K562 (cell line): ENCODE results near the gene ATP13A1. TPM values are rescaled to one million over a fixed set of nuclear protein-coding genes. Genes with fewer than 3 reads are reported as not detected.
A peak's percentile ranks its signal among the peaks of the same experiment; 100 is the strongest.

Experiments used
- CHD4 ChIP-seq: fragments of 200-600 bp; sonication (generic); IDR thresholded peaks from 3 replicates; pipeline ENCODE4 v1.6.1; 2012; ENCODE audit warnings: low read depth, mild to moderate bottlenecking, mixed read lengths, low read length, inconsistent platforms; ENCODE audit not compliant: insufficient read depth, insufficient replicate concordance, poor library complexity, severe bottlenecking
- CXXC5 ChIP-seq: fragments of 250-450 bp; sonication (Bioruptor Pico); IDR thresholded peaks from 2 replicates; pipeline ENCODE4 v1.8.0; 2022; ENCODE audit warnings: inconsistent platforms, mild to moderate bottlenecking, moderate library complexity
- MXI1 ChIP-seq: IDR thresholded peaks from 2 replicates; pipeline ENCODE4 v1.6.1; 2011; ENCODE audit warnings: low read depth, mild to moderate bottlenecking, improper control_type of control experiment, low read length
- NEUROD1 ChIP-seq: fragments of 150-350 bp; IDR thresholded peaks from 2 replicates; pipeline ENCODE4 v1.6.1; 2014; ENCODE audit warnings: borderline replicate concordance, low read length, low read depth; ENCODE audit not compliant: partially characterized antibody
- NR2C1 ChIP-seq, 2 experiments: fragments of 450-650 bp; IDR thresholded peaks; 2 replicates each; pipeline ENCODE4 v1.6.1; 2017; ENCODE audit warnings: mild to moderate bottlenecking in 2 of 2, antibody characterized with exemption in 1 of 2, inconsistent platforms in 1 of 2, missing compliant biosample characterization in 1 of 2, missing genetic modification characterization in 1 of 2
- RCOR1 ChIP-seq, 2 experiments: IDR thresholded peaks; 2 replicates each; pipeline ENCODE4 v1.6.1; 2012; ENCODE audit warnings: low read depth in 2 of 2, low read length in 2 of 2, borderline replicate concordance in 1 of 2, improper control_type of control experiment in 1 of 2
- SETDB1 ChIP-seq: IDR thresholded peaks from one replicate; pipeline ENCODE4 v1.6.1; 2012; ENCODE audit warnings: low read length, control low read depth, inconsistent platforms
- SIN3A ChIP-seq, 2 experiments: fragments of 150-350 bp in 1 of 2; IDR thresholded peaks; 2 replicates each; pipeline ENCODE4 v1.6.1; 2011 to 2016; ENCODE audit warnings: borderline replicate concordance in 2 of 2, low read depth in 2 of 2, low read length in 2 of 2, mild to moderate bottlenecking in 2 of 2, moderate library complexity in 2 of 2; ENCODE audit not compliant: control insufficient read depth in 1 of 2
- SIN3B ChIP-seq: fragments of 450-650 bp; IDR thresholded peaks from 2 replicates; pipeline ENCODE4 v1.6.1; 2017; ENCODE audit warnings: low read depth, mild to moderate bottlenecking, moderate library complexity
- TBP ChIP-seq: optimal IDR thresholded peaks from 2 replicates; pipeline ENCODE3; 2011; ENCODE audit warnings: low read depth, low read length, improper control_type of control experiment
- TCF3 ChIP-seq: sonication (generic); formaldehyde crosslinking; IDR thresholded peaks from 2 replicates; pipeline ENCODE4 v1.4.0; 2020; ENCODE audit warnings: mild to moderate bottlenecking, missing genetic modification reagents
- ZNF146 ChIP-seq: IDR thresholded peaks from one replicate; pipeline ENCODE4 v1.6.1; 2018; ENCODE audit warnings: missing compliant biosample characterization; ENCODE audit not compliant: unreplicated experiment
- ZNF316 ChIP-seq: fragments of 450-650 bp; IDR thresholded peaks from 2 replicates; pipeline ENCODE4 v1.6.1; 2016
- ZNF655 ChIP-seq: fragments of 250-450 bp; sonication (Bioruptor Pico); IDR thresholded peaks from 2 replicates; pipeline ENCODE4 v1.5.0; 2021
- polyA plus RNA-seq, 8 experiments: library from polyadenylated mRNA; depleted of rRNA in 4 of 8; stranded (reverse) in 5 of 8; unstranded in 3 of 8; fragments of >200 nt; fragmentation: Nextera tagmentation in 2 of 8; fragmentation: Illumina TruSeq in 1 of 8; extraction: Ambion mirVana in 2 of 8; extraction: Trizol in 1 of 8; gene quantifications; 2 replicates each; pipeline versions ENCODE4 v1.2.1 to v1.2.3, GENCODE V29; 2011 to 2014; ENCODE audit warnings: inconsistent platforms in 1 of 8, missing spikeins in 1 of 8
- total RNA-seq, 7 experiments: library from RNA; depleted of rRNA in 6 of 7; stranded (reverse); fragments of >200 nt in 6 of 7; fragmentation: Illumina TruSeq in 2 of 7; extraction: Trizol in 2 of 7; gene quantifications; 2 replicates each; pipeline versions ENCODE4 v1.2.1 to v1.2.3, GENCODE V29; 2011 to 2021; ENCODE audit warnings: low replicate concordance in 1 of 7
- TF ChIP-seq, protein P1 (sequence below), 3 experiments: fragments of 200-800 bp in 1 of 3; fragments of 250-450 bp in 1 of 3; fragments of 450-650 bp in 1 of 3; sonication (Bioruptor Pico) in 1 of 3; sonication (Bioruptor generic) in 1 of 3; formaldehyde crosslinking in 1 of 3; IDR thresholded peaks; 2 replicates each; pipeline versions ENCODE4 v1.6.1 to v1.8.0; 2016 to 2022; ENCODE audit warnings: mild to moderate bottlenecking in 2 of 3, missing genetic modification characterization in 2 of 3, missing compliant biosample characterization in 1 of 3, moderate library complexity in 1 of 3
- TF ChIP-seq, protein P2 (sequence below): sonication (generic); formaldehyde crosslinking; IDR thresholded peaks from 2 replicates; pipeline ENCODE4 v1.8.1; 2023; ENCODE audit warnings: mild to moderate bottlenecking, missing genetic modification reagents
- TF ChIP-seq, protein P3 (sequence below), 2 experiments: fragments of 250-450 bp in 1 of 2; fragments of 450-650 bp in 1 of 2; sonication (Bioruptor Pico) in 1 of 2; IDR thresholded peaks; 2 replicates each; pipeline versions ENCODE4 v1.6.1 to v1.8.0; 2016 to 2021; ENCODE audit warnings: mild to moderate bottlenecking in 2 of 2, moderate library complexity in 2 of 2, missing compliant biosample characterization in 1 of 2, missing genetic modification characterization in 1 of 2

Gene ATP13A1
- total and polyA plus RNA-seq, 9 of the 15 experiments (the other 6 are each of a cell fraction or from before 2014, with no cell fraction given), result 0.90 to 83.8 (median 23.1) TPM

DNA sequence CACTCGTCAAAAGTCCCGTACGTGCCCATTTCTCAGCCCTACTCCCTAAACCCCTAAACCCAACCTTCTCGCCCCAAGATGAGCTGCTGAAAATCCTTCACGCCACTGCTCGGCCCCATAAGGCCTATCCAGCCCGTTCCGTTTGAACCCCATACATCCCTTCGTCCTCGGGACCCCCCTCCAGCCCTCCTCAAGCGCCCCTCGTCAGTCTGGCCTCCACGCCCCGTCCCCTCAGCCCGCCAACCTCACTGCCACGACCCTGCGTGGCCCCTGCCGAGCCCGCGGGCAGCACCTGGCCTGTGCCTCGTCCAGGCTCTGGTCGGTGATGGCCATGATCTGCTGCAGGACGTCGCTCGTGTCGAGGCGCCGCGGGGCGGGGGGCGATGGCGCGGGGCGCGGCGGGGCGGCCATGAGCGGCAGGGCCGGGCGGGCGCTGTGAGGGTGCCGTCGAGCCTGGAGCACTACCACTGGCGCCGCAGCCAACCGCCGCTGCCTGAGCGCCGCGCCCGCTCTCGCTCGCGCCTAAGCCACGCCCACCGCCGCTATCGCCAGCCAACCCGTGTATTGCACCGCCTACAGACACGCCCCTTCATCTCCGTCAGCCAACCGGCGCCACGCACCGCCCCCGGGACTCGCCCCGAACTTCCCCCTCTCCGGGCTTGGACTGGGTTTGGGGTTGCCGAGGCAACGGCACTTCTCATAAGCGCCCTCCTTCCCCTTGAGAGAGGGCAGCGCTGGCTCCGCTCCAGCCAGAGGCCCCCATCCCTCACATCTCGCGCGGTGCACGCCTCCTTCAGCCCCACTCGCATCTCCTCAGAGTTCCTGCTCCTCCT, 45.0 kb downstream of the ATP13A1 start, which contains the start of gene PBX4 (continued):
- TF ChIP-seq, protein P1, sequence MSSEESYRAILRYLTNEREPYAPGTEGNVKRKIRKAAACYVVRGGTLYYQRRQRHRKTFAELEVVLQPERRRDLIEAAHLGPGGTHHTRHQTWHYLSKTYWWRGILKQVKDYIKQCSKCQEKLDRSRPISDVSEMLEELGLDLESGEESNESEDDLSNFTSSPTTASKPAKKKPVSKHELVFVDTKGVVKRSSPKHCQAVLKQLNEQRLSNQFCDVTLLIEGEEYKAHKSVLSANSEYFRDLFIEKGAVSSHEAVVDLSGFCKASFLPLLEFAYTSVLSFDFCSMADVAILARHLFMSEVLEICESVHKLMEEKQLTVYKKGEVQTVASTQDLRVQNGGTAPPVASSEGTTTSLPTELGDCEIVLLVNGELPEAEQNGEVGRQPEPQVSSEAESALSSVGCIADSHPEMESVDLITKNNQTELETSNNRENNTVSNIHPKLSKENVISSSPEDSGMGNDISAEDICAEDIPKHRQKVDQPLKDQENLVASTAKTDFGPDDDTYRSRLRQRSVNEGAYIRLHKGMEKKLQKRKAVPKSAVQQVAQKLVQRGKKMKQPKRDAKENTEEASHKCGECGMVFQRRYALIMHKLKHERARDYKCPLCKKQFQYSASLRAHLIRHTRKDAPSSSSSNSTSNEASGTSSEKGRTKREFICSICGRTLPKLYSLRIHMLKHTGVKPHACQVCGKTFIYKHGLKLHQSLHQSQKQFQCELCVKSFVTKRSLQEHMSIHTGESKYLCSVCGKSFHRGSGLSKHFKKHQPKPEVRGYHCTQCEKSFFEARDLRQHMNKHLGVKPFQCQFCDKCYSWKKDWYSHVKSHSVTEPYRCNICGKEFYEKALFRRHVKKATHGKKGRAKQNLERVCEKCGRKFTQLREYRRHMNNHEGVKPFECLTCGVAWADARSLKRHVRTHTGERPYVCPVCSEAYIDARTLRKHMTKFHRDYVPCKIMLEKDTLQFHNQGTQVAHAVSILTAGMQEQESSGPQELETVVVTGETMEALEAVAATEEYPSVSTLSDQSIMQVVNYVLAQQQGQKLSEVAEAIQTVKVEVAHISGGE (CRISPR knock-in tag; IDR thresholded peaks at IDR 0.05), result no peak
- TF ChIP-seq ZNF146 (CRISPR knock-in tag), result no peak
- TF ChIP-seq CHD4, result no peak
- no peak for TF ChIP-seq NR2C1 (IDR thresholded peaks at IDR 0.05)
- no peak for TF ChIP-seq NR2C1 (tag; IDR thresholded peaks at IDR 0.05)
- TF ChIP-seq SIN3B, result peak; percentile 58; the same call in 1 of the 2 replicates
- TF ChIP-seq, protein P2, sequence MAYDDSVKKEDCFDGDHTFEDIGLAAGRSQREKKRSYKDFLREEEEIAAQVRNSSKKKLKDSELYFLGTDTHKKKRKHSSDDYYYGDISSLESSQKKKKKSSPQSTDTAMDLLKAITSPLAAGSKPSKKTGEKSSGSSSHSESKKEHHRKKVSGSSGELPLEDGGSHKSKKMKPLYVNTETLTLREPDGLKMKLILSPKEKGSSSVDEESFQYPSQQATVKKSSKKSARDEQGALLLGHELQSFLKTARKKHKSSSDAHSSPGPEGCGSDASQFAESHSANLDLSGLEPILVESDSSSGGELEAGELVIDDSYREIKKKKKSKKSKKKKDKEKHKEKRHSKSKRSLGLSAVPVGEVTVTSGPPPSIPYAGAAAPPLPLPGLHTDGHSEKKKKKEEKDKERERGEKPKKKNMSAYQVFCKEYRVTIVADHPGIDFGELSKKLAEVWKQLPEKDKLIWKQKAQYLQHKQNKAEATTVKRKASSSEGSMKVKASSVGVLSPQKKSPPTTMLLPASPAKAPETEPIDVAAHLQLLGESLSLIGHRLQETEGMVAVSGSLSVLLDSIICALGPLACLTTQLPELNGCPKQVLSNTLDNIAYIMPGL (CRISPR knock-in tag), result no peak
- TF ChIP-seq TCF3 (CRISPR knock-in tag), result no peak
- TF ChIP-seq SIN3A (IDR thresholded peaks at IDR 0.05; ENCODE audit: borderline replicate concordance in 2 of 2, control insufficient read depth in 1 of 2, low read depth in 2 of 2, low read length in 2 of 2), result no peak
- TF ChIP-seq RCOR1 (IDR thresholded peaks at IDR 0.05; ENCODE audit: borderline replicate concordance in 1 of 2, low read depth in 2 of 2, low read length in 2 of 2), result peak in 1 of 2 experiments; percentile 33; a peak in 1 of 4 replicates
- TF ChIP-seq NEUROD1, result no peak
- TF ChIP-seq ZNF316, result no peak
- TF ChIP-seq MXI1, result peak; percentile 87
- peak; percentile 65 for TF ChIP-seq TBP
- TF ChIP-seq CXXC5, result peak; percentile 68
- TF ChIP-seq SETDB1, result no peak
- TF ChIP-seq, protein P3, sequence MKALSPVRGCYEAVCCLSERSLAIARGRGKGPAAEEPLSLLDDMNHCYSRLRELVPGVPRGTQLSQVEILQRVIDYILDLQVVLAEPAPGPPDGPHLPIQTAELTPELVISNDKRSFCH (CRISPR knock-in tag; IDR thresholded peaks at IDR 0.05), result no peak
- TF ChIP-seq, protein P3 (tag; IDR thresholded peaks at IDR 0.05), result 0 out of 2 replicates have a peak, but pooled peaks have one; percentile 20
- no peak for TF ChIP-seq ZNF655 (CRISPR knock-in tag)
